Choroid plexus epithelial cell (primary cell): Measurements from ENCODE around the gene ZBTB39.

Source experiments
- DNase-seq: peaks from one replicate; pipeline ENCODE4 v3.0.0-alpha.2; 2010; ENCODE audit warnings: low read depth
- H3K4me3 ChIP-seq: 2 replicates; pipeline ENCODE4 v1.5.1; 2011; ENCODE audit warnings: low read depth, mild to moderate bottlenecking, control low read depth, low read length, moderate library complexity
- CTCF ChIP-seq: conservative IDR thresholded peaks from 2 replicates; pipeline ENCODE4 v1.5.1; 2011; ENCODE audit warnings: low read depth, mild to moderate bottlenecking, control low read depth, inconsistent platforms, low read length, moderate library complexity

The ZBTB39 gene

GRCh38 chr12:57047981-57048380 lies 41.6 kb upstream of the ZBTB39 start:
- TF ChIP-seq CTCF = no peak
- H3K4me3 ChIP-seq = no peak overlapping the region
- no peak for DNase-seq

GRCh38 chr12:57046947-57047890 lies 40.9 kb upstream of the ZBTB39 start:
- TF ChIP-seq CTCF = no peak
- no peak for DNase-seq
- no peak overlapping the region for H3K4me3 ChIP-seq

GRCh38 chr12:57046086-57046791 lies 39.9 kb upstream of the ZBTB39 start:
- H3K4me3 ChIP-seq = no peak overlapping the region
- TF ChIP-seq CTCF = no peak
- no peak for DNase-seq

- TF ChIP-seq CTCF = no peak
- no peak overlapping the region for H3K4me3 ChIP-seq
- DNase-seq = no peak
These were observed 38.5 kb upstream of the ZBTB39 start for GRCh38 chr12:57044889-57045288.

- no peak for DNase-seq
- no peak overlapping the region for H3K4me3 ChIP-seq
- TF ChIP-seq CTCF = no peak
These were observed 38.1 kb upstream of the ZBTB39 start for GRCh38 chr12:57044468-57044867.

- H3K4me3 ChIP-seq = no peak overlapping the region
- DNase-seq = no peak
- no peak for TF ChIP-seq CTCF
These were observed 36.3 kb upstream of the ZBTB39 start for GRCh38 chr12:57042695-57043094.
